Omental fat pad (tissue), 4 donors: ENCODE measurements around the gene TAS2R46. TPM values are rescaled to one million over a fixed set of nuclear protein-coding genes. Genes with fewer than 3 reads are reported as not detected.
"Not testable (repeated sequence)": the region's sequence is repeated elsewhere in the genome, so short reads cannot be mapped to it uniquely, and the experiment has no call there.

Source experiments
- ATAC-seq: fragments of 150-250 bp; one replicate; pipeline ENCODE4 v1.9.1; 2016; ENCODE audit warnings: mild to moderate bottlenecking, moderate library complexity; ENCODE audit not compliant: low FRiP score
- DNase-seq: peaks from one replicate; pipeline ENCODE4 v3.0.0-alpha.2; 2019; ENCODE audit warnings: low spot score
- CTCF ChIP-seq, 3 donors: fragments of 450-650 bp; IDR thresholded peaks; one replicate each; pipeline ENCODE4 v1.5.1; 2016 to 2017; ENCODE audit warnings: antibody characterized with exemption in 3 of 3, mild to moderate bottlenecking in 3 of 3, moderate library complexity in 2 of 3
- total RNA-seq, 4 donors: library from RNA; depleted of rRNA; stranded (reverse); fragments of >200 nt; gene quantifications; one replicate each; pipeline ENCODE4 v1.1.0, GENCODE V29; 2016

Gene TAS2R46
- total RNA-seq, 4 donors from 2014 or later = 1.5 to 6.6 (median 2.9) TPM

- DNase-seq (no peak), ATAC-seq (no peak)
- TF ChIP-seq CTCF (IDR thresholded peaks at IDR 0.05) = no peak
These were observed 22.9 kb downstream of the TAS2R46 start for GRCh38 chr12:11039171-11039570.

GRCh38 chr12:11033959-11034358 is 28.1 kb downstream of the TAS2R46 start:
- not testable (repeated sequence) for ATAC-seq, DNase-seq

- no peak for ATAC-seq
- TF ChIP-seq CTCF (IDR thresholded peaks at IDR 0.05) = no peak
- DNase-seq = no peak
These were observed 30.8 kb downstream of the TAS2R46 start, which contains the start of gene TAS2R31 for GRCh38 chr12:11031307-11031706. TAS2R31 (minus strand) TSS chr12:11031407; CDS start chr12:11031335, 72 bp downstream.

GRCh38 chr12:11026118-11026517 is 36.0 kb downstream of the TAS2R46 start:
- no peak for ATAC-seq
- TF ChIP-seq CTCF (IDR thresholded peaks at IDR 0.05) = no peak
- no peak for DNase-seq

GRCh38 chr12:11023387-11023786 is 38.7 kb downstream of the TAS2R46 start:
- DNase-seq (no peak), ATAC-seq (no peak)
- no peak for TF ChIP-seq CTCF (IDR thresholded peaks at IDR 0.05)

GRCh38 chr12:11022520-11022919 is 39.6 kb downstream of the TAS2R46 start, which contains the start of gene TAS2R19:
TAS2R19 (minus strand) TSS chr12:11022620; CDS start chr12:11022571, 49 bp downstream.
- no peak for TF ChIP-seq CTCF (IDR thresholded peaks at IDR 0.05)
- no peak for DNase-seq
- ATAC-seq = no peak

- ATAC-seq (no peak), DNase-seq (no peak)
- TF ChIP-seq CTCF (IDR thresholded peaks at IDR 0.05) = no peak
These were observed 45.2 kb downstream of the TAS2R46 start for GRCh38 chr12:11016937-11017336.
